Gastrocnemius medialis (tissue), 4 donors: Measurements from ENCODE around the gene CD2BP2.
"Not testable (repeated sequence)": the region's sequence is repeated elsewhere in the genome, so short reads cannot be mapped to it uniquely, and the experiment has no call there.

ENCODE experiments used
- POLR2A ChIP-seq, 2 donors: fragments of 450-650 bp; IDR thresholded peaks; one replicate each; pipeline ENCODE4 v1.6.1; 2017; ENCODE audit warnings: antibody characterized with exemption in 2 of 2, mild to moderate bottlenecking in 2 of 2, moderate library complexity in 2 of 2
- TF ChIP-seq, protein P1 (sequence below), 5 experiments: fragments of 450-650 bp in 3 of 5; fragments of 200-600 bp in 2 of 5; sonication (generic) in 2 of 5; IDR thresholded peaks in 4 of 5; conservative IDR thresholded peaks in 1 of 5; 1 replicate in 4 of 5; 2 replicates in 1 of 5; pipeline ENCODE4 v1.5.1; 2016 to 2019; ENCODE audit warnings: antibody characterized with exemption in 5 of 5, mild to moderate bottlenecking in 3 of 5, moderate library complexity in 3 of 5

DNA sequence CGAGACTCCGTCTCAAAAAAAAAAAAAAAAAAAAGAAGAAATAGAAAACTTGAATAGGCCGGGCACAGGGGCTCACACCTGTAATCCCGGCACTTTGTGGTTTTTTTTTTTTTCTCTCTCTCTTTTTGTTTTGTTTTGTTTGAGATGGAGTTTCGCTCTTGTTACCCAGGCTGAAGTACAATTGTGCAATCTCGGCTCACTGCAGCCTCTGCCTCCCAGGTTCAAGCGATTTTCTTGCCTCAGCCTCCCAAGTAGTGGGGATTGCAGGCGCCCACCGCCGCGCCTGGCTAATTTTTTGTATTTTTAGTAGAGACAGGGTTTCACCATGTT, 11.7 kb downstream of the CD2BP2 start:
- TF ChIP-seq POLR2A (IDR thresholded peaks at IDR 0.05): not testable (repeated sequence)
- TF ChIP-seq, protein P1, sequence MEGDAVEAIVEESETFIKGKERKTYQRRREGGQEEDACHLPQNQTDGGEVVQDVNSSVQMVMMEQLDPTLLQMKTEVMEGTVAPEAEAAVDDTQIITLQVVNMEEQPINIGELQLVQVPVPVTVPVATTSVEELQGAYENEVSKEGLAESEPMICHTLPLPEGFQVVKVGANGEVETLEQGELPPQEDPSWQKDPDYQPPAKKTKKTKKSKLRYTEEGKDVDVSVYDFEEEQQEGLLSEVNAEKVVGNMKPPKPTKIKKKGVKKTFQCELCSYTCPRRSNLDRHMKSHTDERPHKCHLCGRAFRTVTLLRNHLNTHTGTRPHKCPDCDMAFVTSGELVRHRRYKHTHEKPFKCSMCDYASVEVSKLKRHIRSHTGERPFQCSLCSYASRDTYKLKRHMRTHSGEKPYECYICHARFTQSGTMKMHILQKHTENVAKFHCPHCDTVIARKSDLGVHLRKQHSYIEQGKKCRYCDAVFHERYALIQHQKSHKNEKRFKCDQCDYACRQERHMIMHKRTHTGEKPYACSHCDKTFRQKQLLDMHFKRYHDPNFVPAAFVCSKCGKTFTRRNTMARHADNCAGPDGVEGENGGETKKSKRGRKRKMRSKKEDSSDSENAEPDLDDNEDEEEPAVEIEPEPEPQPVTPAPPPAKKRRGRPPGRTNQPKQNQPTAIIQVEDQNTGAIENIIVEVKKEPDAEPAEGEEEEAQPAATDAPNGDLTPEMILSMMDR (IDR thresholded peaks at IDR 0.05 in 4 of 5, conservative IDR thresholded peaks at IDR 0.05 in 1 of 5): not testable (repeated sequence)
